Transverse colon (tissue), 4 donors: ENCODE data around the gene TPD52L2. TPM values are rescaled to one million over a fixed set of nuclear protein-coding genes. Genes with fewer than 3 reads are reported as not detected.
"Not testable (repeated sequence)": the region's sequence is repeated elsewhere in the genome, so short reads cannot be mapped to it uniquely, and the experiment has no call there.

Experiments used
- DNase-seq: peaks from one replicate; pipeline ENCODE4 v3.0.0-alpha.2; 2019
- H3K27ac ChIP-seq, 4 donors: fragments of 200-600 bp; sonication (generic); 2 replicates each; pipeline ENCODE4 v1.5.1; 2016 to 2018; ENCODE audit warnings: inconsistent platforms in 4 of 4
- H3K27me3 ChIP-seq: fragments of 200-600 bp; sonication (generic); 2 replicates; pipeline ENCODE4 v1.5.1; 2017; ENCODE audit warnings: inconsistent platforms
- H3K36me3 ChIP-seq, 4 donors: fragments of 200-600 bp; sonication (generic); 2 replicates each; pipeline ENCODE4 v1.5.1; 2017 to 2019; ENCODE audit warnings: inconsistent platforms in 4 of 4
- H3K4me1 ChIP-seq, 4 donors: fragments of 200-600 bp; sonication (generic); 2 replicates each; pipeline ENCODE4 v1.5.1; 2017 to 2020; ENCODE audit warnings: inconsistent platforms in 4 of 4
- H3K4me3 ChIP-seq, 4 donors: fragments of 200-600 bp; sonication (generic); 1 replicate in 1 of 4; 2 replicates in 3 of 4; pipeline versions ENCODE4 v1.5.1 to v1.6.1; 2017 to 2019; ENCODE audit warnings: inconsistent platforms in 4 of 4
- H3K9me3 ChIP-seq, 2 donors: fragments of 200-600 bp; sonication (generic); 2 replicates each; pipeline ENCODE4 v1.5.1; 2017 to 2019; ENCODE audit warnings: inconsistent platforms in 2 of 2
- CTCF ChIP-seq, 5 experiments: fragments of 200-600 bp in 3 of 5; fragments of 450-650 bp in 2 of 5; sonication (generic) in 3 of 5; IDR thresholded peaks; 1 replicate in 2 of 5; 2 replicates in 3 of 5; pipeline ENCODE4 v1.5.1; 2016 to 2017; ENCODE audit warnings: antibody characterized with exemption in 5 of 5, inconsistent platforms in 3 of 5, mild to moderate bottlenecking in 2 of 5, moderate library complexity in 1 of 5
- EP300 ChIP-seq: sonication (generic); formaldehyde crosslinking; IDR thresholded peaks from one replicate; pipeline ENCODE4 v1.6.1; 2017; ENCODE audit warnings: antibody characterized with exemption, low read depth
- POLR2A ChIP-seq: fragments of 450-650 bp; IDR thresholded peaks from one replicate; pipeline ENCODE4 v1.6.1; 2016; ENCODE audit warnings: antibody characterized with exemption, mild to moderate bottlenecking, moderate library complexity
- POLR2AphosphoS5 ChIP-seq, 3 donors: sonication (generic); formaldehyde crosslinking; IDR thresholded peaks; one replicate each; pipeline ENCODE4 v1.6.1; 2016; ENCODE audit warnings: antibody characterized with exemption in 3 of 3
- WGBS, 2 donors: methylation state at CpG; one replicate each; pipeline ENCODE4 v1.1.5; 2018; ENCODE audit warnings: low coverage in 1 of 2; 5-methylcytosine and 5-hydroxymethylcytosine counted together
- in situ Hi-C, 4 donors: fragments of 200-750 bp; cut with MboI; loops; one replicate each; pipeline versions ENCODE4 v1.15.0 to v1.15.1; 2017; ENCODE audit warnings: low sequenced_read_pairs in 3 of 4, low pct_ligation_motif_present in 1 of 4, low pct_unique_long_range_greater_than_20kb in 1 of 4
- intact Hi-C: fragments of 100-400 bp; cut with DNase I; formaldehyde crosslinking; loops from one replicate; pipeline ENCODE4 v1.15.1; 2023; ENCODE audit warnings: low total_unique reads
- total RNA-seq, 4 donors: library from RNA; depleted of rRNA; stranded (reverse); fragments of >200 nt; gene quantifications; one replicate each; pipeline ENCODE4 v1.1.0, GENCODE V29; 2016

The TPD52L2 gene
- total RNA-seq, 4 donors from 2014 or later, result 40.8 to 67.0 (median 62.6) TPM

DNA sequence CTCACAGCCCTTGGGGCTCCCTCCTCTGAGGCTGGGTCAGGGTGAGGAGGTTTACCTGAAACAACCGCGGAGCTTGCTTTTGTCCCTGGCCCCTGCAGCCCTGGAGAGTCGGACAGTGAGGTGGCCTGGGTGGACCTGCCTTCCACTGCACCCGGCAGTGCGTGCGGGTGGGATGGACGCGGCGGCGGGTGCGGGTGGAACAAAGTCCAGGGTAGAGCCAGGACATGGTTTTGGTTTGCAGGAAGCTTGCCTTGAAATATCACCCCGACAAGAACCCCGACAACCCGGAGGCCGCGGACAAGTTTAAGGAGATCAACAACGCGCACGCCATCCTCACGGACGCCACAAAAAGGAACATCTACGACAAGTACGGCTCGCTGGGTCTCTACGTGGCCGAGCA, 64.0 kb downstream of the TPD52L2 start:
- H3K27ac ChIP-seq, result no peak overlapping the region
- H3K4me1 ChIP-seq, result peaks cover 0 to 5% (median 2%) of the 10 kb centered on the region in 4 donors
- no peaks in the 10 kb centered on the region for H3K27me3 ChIP-seq
- H3K4me3 ChIP-seq, result no peak overlapping the region
- TF ChIP-seq POLR2A, result no peak
- TF ChIP-seq EP300, result no peak
- TF ChIP-seq POLR2AphosphoS5 (IDR thresholded peaks at IDR 0.05), result no peak
- no peak for TF ChIP-seq CTCF (IDR thresholded peaks at IDR 0.05)
- H3K9me3 ChIP-seq, result no peaks in the 10 kb centered on the region
- 95 to 96% methylated on average over 15 to 26 of the region's 26 CpGs for WGBS, 2 donors
- intact Hi-C loops, result no loop called here
- peaks cover 0 to 43% (median 19%) of the 10 kb centered on the region in 4 donors for H3K36me3 ChIP-seq
- in situ Hi-C loops, result no loop called here
- no peak for DNase-seq

DNA sequence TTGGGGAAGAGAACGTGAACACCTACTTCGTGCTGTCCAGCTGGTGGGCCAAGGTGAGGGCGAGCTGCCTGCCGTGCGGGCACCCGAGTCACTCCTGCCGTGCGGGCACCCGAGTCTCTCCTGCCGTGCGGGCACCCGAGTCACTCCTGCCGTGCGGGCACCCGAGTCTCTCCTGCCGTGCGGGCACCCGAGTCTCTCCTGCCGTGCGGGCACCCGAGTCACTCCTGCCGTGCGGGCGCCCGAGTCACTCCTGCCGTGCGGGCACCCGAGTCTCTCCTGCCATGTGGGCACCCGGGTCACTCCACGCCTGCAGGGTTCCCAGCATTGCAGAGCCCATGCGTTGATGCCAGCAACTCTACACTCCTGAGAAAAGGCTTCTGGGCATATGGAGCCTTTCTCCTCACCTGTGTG, 64.4 kb downstream of the TPD52L2 start:
- intact Hi-C loops, H3K4me1 ChIP-seq, H3K27ac ChIP-seq, H3K9me3 ChIP-seq, H3K4me3 ChIP-seq, H3K27me3 ChIP-seq, DNase-seq, in situ Hi-C loops: not testable (repeated sequence)
- H3K36me3 ChIP-seq, result peaks cover 0 to 43% (median 19%) of the 10 kb centered on the region in 4 donors
- WGBS, 2 donors, result 81 to 95% methylated on average over 6 to 31 of the region's 31 CpGs

DNA sequence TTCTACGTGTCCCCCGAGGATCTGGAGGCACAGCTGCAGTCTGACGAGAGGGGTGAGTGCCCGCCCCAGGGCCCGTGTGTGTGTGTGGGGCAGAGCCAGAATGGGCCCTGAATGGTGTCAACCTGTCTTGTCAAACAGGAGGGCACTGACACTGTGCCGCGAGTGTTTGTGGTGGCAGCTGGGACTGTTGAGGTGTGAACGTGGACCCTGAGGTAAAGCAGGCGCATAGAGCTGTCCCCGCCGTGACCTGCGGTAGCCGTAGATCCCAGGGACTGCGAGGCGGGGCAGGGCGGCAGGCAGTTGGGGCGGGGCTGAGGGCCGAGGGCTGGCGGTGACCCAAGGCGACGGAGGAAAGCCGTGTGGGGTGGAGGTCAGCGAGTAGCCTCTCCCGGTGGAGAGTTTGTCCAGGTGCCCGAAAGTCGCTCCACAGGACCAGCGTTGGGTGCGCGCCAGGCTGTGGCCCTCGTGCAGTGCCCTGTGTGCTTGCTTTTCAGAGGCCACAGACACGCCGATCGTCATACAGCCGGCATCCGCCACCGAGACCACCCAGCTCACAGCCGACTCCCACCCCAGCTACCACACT, 66.0 kb downstream of the TPD52L2 start:
- no peak overlapping the region for H3K4me3 ChIP-seq
- DNase-seq, result no peak
- no peak for TF ChIP-seq CTCF (IDR thresholded peaks at IDR 0.05)
- TF ChIP-seq POLR2AphosphoS5 (IDR thresholded peaks at IDR 0.05), result no peak
- TF ChIP-seq POLR2A, result no peak
- TF ChIP-seq EP300, result no peak
- H3K36me3 ChIP-seq, result peaks cover 0 to 43% (median 19%) of the 10 kb centered on the region in 4 donors
- 75% methylated on average over 37 of the region's 37 CpGs; no CpG with 5 or more reads in 1 of the 2 donors for WGBS, 2 donors
- intact Hi-C loops (no loop called here), in situ Hi-C loops (no loop called here)
- H3K9me3 ChIP-seq, result no peaks in the 10 kb centered on the region
- H3K4me1 ChIP-seq, result peaks cover 0 to 5% (median 2%) of the 10 kb centered on the region in 4 donors
- H3K27ac ChIP-seq, result peak overlapping the region in 1 of 4 donors; percentile 4
- no peaks in the 10 kb centered on the region for H3K27me3 ChIP-seq

- intact Hi-C loops (no loop called here), in situ Hi-C loops (no loop called here)
- H3K27me3 ChIP-seq, result no peaks in the 10 kb centered on the region
- H3K36me3 ChIP-seq, result peaks cover 0 to 43% (median 19%) of the 10 kb centered on the region in 4 donors
- H3K4me3 ChIP-seq, result no peak overlapping the region
- H3K9me3 ChIP-seq, result no peaks in the 10 kb centered on the region
- 94 to 96% methylated on average over 5 to 19 of the region's 19 CpGs for WGBS, 2 donors
- no peak for DNase-seq
- peaks cover 0 to 5% (median 2%) of the 10 kb centered on the region in 4 donors for H3K4me1 ChIP-seq
- TF ChIP-seq CTCF (IDR thresholded peaks at IDR 0.05), result no peak
- TF ChIP-seq POLR2AphosphoS5 (IDR thresholded peaks at IDR 0.05), result no peak
- TF ChIP-seq POLR2A, result no peak
- TF ChIP-seq EP300, result no peak
- H3K27ac ChIP-seq, result no peak overlapping the region
These were observed 66.7 kb downstream of the TPD52L2 start for GRCh38 chr20:63931735-63932134.
